IPS-18c (cell line): ENCODE results near the gene PAFAH1B1.
A peak's percentile ranks its signal among the peaks of the same experiment; 100 is the strongest.
"Not testable (repeated sequence)": the region's sequence is repeated elsewhere in the genome, so short reads cannot be mapped to it uniquely, and the experiment has no call there.

Experiments
- H3K4me3 ChIP-seq: 2 replicates; pipeline ENCODE4 v1.7.0; 2013; ENCODE audit warnings: low read depth, mild to moderate bottlenecking, low read length, moderate library complexity; ENCODE audit not compliant: insufficient read depth
- H3K9me3 ChIP-seq: one replicate; pipeline ENCODE4 v1.6.1; 2013; ENCODE audit warnings: mild to moderate bottlenecking, low read length, moderate library complexity; ENCODE audit not compliant: control insufficient read depth, insufficient read depth

PAFAH1B1 gene

GRCh38 chr17:2582493-2582892 lies 11.0 kb upstream of the PAFAH1B1 start:
- Histone ChIP-seq H3K4me3 (no peak overlapping the region), H3K9me3 (no peaks in the 10 kb centered on the region)

GRCh38 chr17:2591040-2591640 lies 2.3 kb upstream of the PAFAH1B1 start:
- Histone ChIP-seq H3K9me3 (no peaks in the 10 kb centered on the region), H3K4me3 (no peak overlapping the region)

- Histone ChIP-seq H3K9me3 (no peaks in the 10 kb centered on the region), H3K4me3 (peak overlapping the region; percentile 96)
These were observed 617 bp downstream of the PAFAH1B1 start for GRCh38 chr17:2593821-2594721.

GRCh38 chr17:2594722-2595599 lies 1.5 kb downstream of the PAFAH1B1 start:
- Histone ChIP-seq H3K9me3 (no peaks in the 10 kb centered on the region), H3K4me3 (peak overlapping the region; percentile 96)

- no peaks in the 10 kb centered on the region for H3K9me3 ChIP-seq
- peak overlapping the region; percentile 28; the same call in 1 of the 2 replicates for H3K4me3 ChIP-seq
These were observed 2.3 kb downstream of the PAFAH1B1 start for GRCh38 chr17:2595716-2596115.

GRCh38 chr17:2598166-2598565 lies 4.7 kb downstream of the PAFAH1B1 start:
- Histone ChIP-seq H3K4me3 (no peak overlapping the region), H3K9me3 (no peaks in the 10 kb centered on the region)

- H3K9me3 ChIP-seq, result no peaks in the 10 kb centered on the region
- H3K4me3 ChIP-seq, result no peak overlapping the region
These were observed 9.2 kb downstream of the PAFAH1B1 start for GRCh38 chr17:2602597-2603017.

- Histone ChIP-seq H3K9me3 (no peaks in the 10 kb centered on the region), H3K4me3 (no peak overlapping the region)
These were observed 15.0 kb downstream of the PAFAH1B1 start for GRCh38 chr17:2608350-2608913.

- no peak overlapping the region for H3K4me3 ChIP-seq
- H3K9me3 ChIP-seq, result no peaks in the 10 kb centered on the region
These were observed 15.6 kb downstream of the PAFAH1B1 start for GRCh38 chr17:2609091-2609490.

- Histone ChIP-seq H3K4me3 (no peak overlapping the region), H3K9me3 (no peaks in the 10 kb centered on the region)
These were observed 17.0 kb downstream of the PAFAH1B1 start for GRCh38 chr17:2610195-2611175.

GRCh38 chr17:2611627-2612026 lies 18.2 kb downstream of the PAFAH1B1 start:
- H3K9me3 ChIP-seq, result no peaks in the 10 kb centered on the region
- no peak overlapping the region for H3K4me3 ChIP-seq

- Histone ChIP-seq H3K9me3 (no peaks in the 10 kb centered on the region), H3K4me3 (no peak overlapping the region)
These were observed 19.2 kb downstream of the PAFAH1B1 start for GRCh38 chr17:2612630-2613029.

- Histone ChIP-seq H3K9me3 (no peaks in the 10 kb centered on the region), H3K4me3 (no peak overlapping the region)
These were observed 19.8 kb downstream of the PAFAH1B1 start for GRCh38 chr17:2613089-2613808.

GRCh38 chr17:2615882-2616281 lies 22.4 kb downstream of the PAFAH1B1 start:
- Histone ChIP-seq H3K4me3 (no peak overlapping the region), H3K9me3 (no peaks in the 10 kb centered on the region)

GRCh38 chr17:2621241-2621640 lies 27.8 kb downstream of the PAFAH1B1 start:
- H3K9me3 ChIP-seq, result peaks cover 11% of the 10 kb centered on the region
- H3K4me3 ChIP-seq, result no peak overlapping the region

- not testable (repeated sequence) for H3K4me3 ChIP-seq
- peaks cover 11% of the 10 kb centered on the region for H3K9me3 ChIP-seq
These were observed 28.5 kb downstream of the PAFAH1B1 start for GRCh38 chr17:2621951-2622405.
